HCT116 (cell line): ENCODE data around the gene LRRC56.

Experiments
- CTCF ChIP-seq, 3 experiments: fragments of 200-600 bp in 1 of 3; sonication (generic) in 1 of 3; IDR thresholded peaks in 2 of 3; conservative IDR thresholded peaks in 1 of 3; 2 replicates each; pipeline ENCODE4 v1.5.1; 2012 to 2017; ENCODE audit warnings: low read depth in 2 of 3, low read length in 2 of 3, antibody characterized with exemption in 1 of 3, borderline replicate concordance in 1 of 3, control low read depth in 1 of 3, mild to moderate bottlenecking in 1 of 3, mixed read lengths in 1 of 3, mixed run types in 1 of 3, moderate library complexity in 1 of 3; ENCODE audit not compliant: insufficient read depth in 1 of 3
- RAD21 ChIP-seq: IDR thresholded peaks from 2 replicates; pipeline ENCODE4 v1.6.1; 2012; ENCODE audit warnings: low read depth, mild to moderate bottlenecking
- REST ChIP-seq: IDR thresholded peaks from 2 replicates; pipeline ENCODE4 v1.6.1; 2012; ENCODE audit warnings: low read depth
- ZBTB33 ChIP-seq: IDR thresholded peaks from 2 replicates; pipeline ENCODE4 v1.6.1; 2011; ENCODE audit warnings: mild to moderate bottlenecking, low read length, moderate library complexity; ENCODE audit not compliant: insufficient replicate concordance; ENCODE audit errors: extremely low read depth

- no peak for TF ChIP-seq REST
- no peak for TF ChIP-seq ZBTB33
- no peak for TF ChIP-seq CTCF (IDR thresholded peaks at IDR 0.05 in 2 of 3, conservative IDR thresholded peaks at IDR 0.05 in 1 of 3; ENCODE audit: borderline replicate concordance in 1 of 3, insufficient read depth in 1 of 3, low read depth in 2 of 3, low read length in 2 of 3)
- no peak for TF ChIP-seq RAD21
These were observed 42.7 kb downstream of the LRRC56 start for GRCh38 chr11:579830-580601.
